ENCODE measurements around the gene ABCA3. TPM values are rescaled to one million over a fixed set of nuclear protein-coding genes. Genes with fewer than 3 reads are reported as not detected.

The ABCA3 gene
- total and polyA plus RNA-seq, 7 experiments from 2014 or later: 1.7 to 10.0 (median 7.4) TPM

DNA sequence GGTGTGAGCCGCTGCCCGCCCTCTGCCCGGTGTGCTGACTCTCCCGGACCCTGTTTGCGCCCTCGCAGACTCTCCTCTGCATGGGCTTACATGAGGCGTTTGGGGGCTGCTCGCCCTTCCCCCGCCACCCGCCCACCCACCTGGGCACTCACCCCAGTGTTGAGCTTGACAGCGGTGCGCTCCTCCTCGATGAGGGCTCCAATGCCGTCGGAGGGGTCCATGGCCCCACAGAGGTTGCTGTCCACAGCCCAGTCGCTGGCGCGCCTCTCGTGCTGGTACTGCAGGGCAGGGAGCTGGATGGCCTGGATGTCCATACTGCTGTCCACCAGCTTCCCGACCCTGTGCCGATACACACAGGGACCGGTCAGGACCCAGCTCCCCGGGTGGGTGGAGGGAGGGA, 51.2 kb downstream of the ABCA3 start:
- H3K27me3 Mint-ChIP-seq: no peaks in the 10 kb centered on the region
- H3K27ac ChIP-seq (ENCODE audit: low read depth, low read length): no peak overlapping the region
- no peaks in the 10 kb centered on the region for H3K4me1 ChIP-seq (ENCODE audit: control insufficient read depth in 2 of 2, insufficient read depth in 2 of 2, low read length in 2 of 2)
- ATAC-seq (no peak), DNase-seq (no peak)
- ChIA-PET CTCF (interaction anchor here (0.6 kb wide), 1 partner anchor 361 kb away, joined by 3 read pairs; no protein-coding TSS in a partner anchor), POLR2A (no interaction called here)
- H3K36me3 Mint-ChIP-seq: peaks cover 0 to 11% (median 0%) of the 10 kb centered on the region in 5 donors
- no peak overlapping the region for H3K4me3 Mint-ChIP-seq
- H3K9me3 Mint-ChIP-seq: no peaks in the 10 kb centered on the region
- no peaks in the 10 kb centered on the region for H3K27me3 ChIP-seq (ENCODE audit: control insufficient read depth in 2 of 2, insufficient read depth in 2 of 2, low read length in 2 of 2)
- H3K4me1 Mint-ChIP-seq: no peaks in the 10 kb centered on the region
- peaks cover 0 to 6% (median 0%) of the 10 kb centered on the region in 3 experiments for H3K36me3 ChIP-seq (ENCODE audit: control insufficient read depth in 2 of 3, insufficient read depth in 3 of 3, low read length in 3 of 3)
- H3K4me3 ChIP-seq (ENCODE audit: low read length): no peak overlapping the region
- H3K9me3 ChIP-seq (ENCODE audit: control insufficient read depth in 2 of 3, low read length in 3 of 3): no peaks in the 10 kb centered on the region
- H3K27ac Mint-ChIP-seq: no peak overlapping the region
- intact Hi-C loops (cut with micrococcal nuclease): no loop called here

- Histone ChIP-seq H3K4me1 (ENCODE audit: control insufficient read depth in 2 of 2, insufficient read depth in 2 of 2, low read length in 2 of 2) (no peaks in the 10 kb centered on the region), H3K4me3 (ENCODE audit: low read length) (no peak overlapping the region), H3K9me3 (ENCODE audit: control insufficient read depth in 2 of 3, low read length in 3 of 3) (no peaks in the 10 kb centered on the region), H3K36me3 (ENCODE audit: control insufficient read depth in 2 of 3, insufficient read depth in 3 of 3, low read length in 3 of 3) (peaks cover 0 to 7% (median 0%) of the 10 kb centered on the region in 3 experiments), H3K27ac (ENCODE audit: low read depth, low read length) (no peak overlapping the region), H3K27me3 (ENCODE audit: control insufficient read depth in 2 of 2, insufficient read depth in 2 of 2, low read length in 2 of 2) (no peaks in the 10 kb centered on the region)
- Mint-ChIP-seq H3K27ac (no peak overlapping the region), H3K27me3 (no peaks in the 10 kb centered on the region), H3K4me3 (no peak overlapping the region), H3K4me1 (peaks cover 0 to under 1% (median 0%) of the 10 kb centered on the region in 7 donors), H3K9me3 (no peaks in the 10 kb centered on the region), H3K36me3 (peaks cover 0 to 13% (median 1%) of the 10 kb centered on the region in 5 donors)
- ATAC-seq (no peak), DNase-seq (no peak)
- ChIA-PET CTCF (interaction anchor here (0.5 kb wide), 1 partner anchor 168 kb away, joined by 3 read pairs; no protein-coding TSS in a partner anchor), POLR2A (no interaction called here)
- intact Hi-C loops (cut with micrococcal nuclease): no loop called here
Observed at GRCh38 chr16:2288726-2289125, 51.8 kb downstream of the ABCA3 start.

GRCh38 chr16:2287916-2288547, 52.5 kb downstream of the ABCA3 start:
- Mint-ChIP-seq H3K9me3 (no peaks in the 10 kb centered on the region), H3K4me1 (peaks cover 0 to 4% (median 0%) of the 10 kb centered on the region in 7 donors), H3K4me3 (no peak overlapping the region), H3K36me3 (peaks cover 0 to 15% (median 4%) of the 10 kb centered on the region in 5 donors), H3K27ac (no peak overlapping the region), H3K27me3 (no peaks in the 10 kb centered on the region)
- no peak overlapping the region for H3K27ac ChIP-seq (ENCODE audit: low read depth, low read length)
- ChIA-PET POLR2A (no interaction called here), CTCF (no interaction called here)
- no peak for ATAC-seq
- no peak overlapping the region for H3K4me3 ChIP-seq (ENCODE audit: low read length)
- DNase-seq: no peak
- intact Hi-C loops (cut with micrococcal nuclease): no loop called here
- H3K4me1 ChIP-seq (ENCODE audit: control insufficient read depth in 2 of 2, insufficient read depth in 2 of 2, low read length in 2 of 2): no peaks in the 10 kb centered on the region
- no peaks in the 10 kb centered on the region for H3K27me3 ChIP-seq (ENCODE audit: control insufficient read depth in 2 of 2, insufficient read depth in 2 of 2, low read length in 2 of 2)
- no peaks in the 10 kb centered on the region for H3K9me3 ChIP-seq (ENCODE audit: control insufficient read depth in 2 of 3, low read length in 3 of 3)
- H3K36me3 ChIP-seq (ENCODE audit: control insufficient read depth in 2 of 3, insufficient read depth in 3 of 3, low read length in 3 of 3): peaks cover 0 to 7% (median 0%) of the 10 kb centered on the region in 3 experiments

DNA sequence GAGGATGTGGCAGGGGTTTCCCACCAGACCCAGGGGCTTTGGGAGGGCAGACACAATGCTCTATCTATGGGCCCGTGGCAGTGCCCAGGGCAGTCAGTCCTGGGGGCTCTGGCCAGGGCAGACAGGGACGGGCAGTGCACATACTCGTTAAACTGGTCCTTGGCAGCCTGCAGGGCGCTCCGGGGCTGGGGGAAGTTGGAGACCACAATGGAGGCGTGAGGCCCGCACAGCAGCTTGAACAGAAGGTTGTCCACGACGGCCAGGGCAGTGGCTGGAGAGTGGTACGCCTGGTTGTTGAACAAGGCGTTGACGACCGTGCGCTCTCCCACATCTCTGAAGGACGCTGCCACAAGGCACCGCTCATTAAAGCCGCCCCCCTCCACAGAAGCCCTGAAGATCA, 54.0 kb downstream of the ABCA3 start:
- no peak overlapping the region for H3K27ac Mint-ChIP-seq

GRCh38 chr16:2285731-2286191, 54.8 kb downstream of the ABCA3 start:
- CTCF ChIA-PET: no interaction called here
- POLR2A ChIA-PET: no interaction called here

More for the DNA sequence above, 54.0 kb downstream of the ABCA3 start:
- ChIA-PET CTCF (no interaction called here), POLR2A (no interaction called here)
- H3K4me1 ChIP-seq (ENCODE audit: control insufficient read depth in 2 of 2, insufficient read depth in 2 of 2, low read length in 2 of 2): no peaks in the 10 kb centered on the region
- Mint-ChIP-seq H3K9me3 (no peaks in the 10 kb centered on the region), H3K36me3 (peaks cover 0 to 15% (median 4%) of the 10 kb centered on the region in 5 donors), H3K27me3 (no peaks in the 10 kb centered on the region), H3K4me3 (no peak overlapping the region), H3K4me1 (peaks cover 0 to 4% (median 0%) of the 10 kb centered on the region in 7 donors)
- no peaks in the 10 kb centered on the region for H3K27me3 ChIP-seq (ENCODE audit: control insufficient read depth in 2 of 2, insufficient read depth in 2 of 2, low read length in 2 of 2)
- ATAC-seq: no peak
- H3K36me3 ChIP-seq (ENCODE audit: control insufficient read depth in 2 of 3, insufficient read depth in 3 of 3, low read length in 3 of 3): peaks cover 0 to 7% (median 0%) of the 10 kb centered on the region in 3 experiments
- no peak overlapping the region for H3K27ac ChIP-seq (ENCODE audit: low read depth, low read length)
- H3K9me3 ChIP-seq (ENCODE audit: control insufficient read depth in 2 of 3, low read length in 3 of 3): no peaks in the 10 kb centered on the region
- no peak overlapping the region for H3K4me3 ChIP-seq (ENCODE audit: low read length)
- intact Hi-C loops (cut with micrococcal nuclease): no loop called here
- no peak for DNase-seq

GRCh38 chr16:2284797-2285576, 55.5 kb downstream of the ABCA3 start:
- DNase-seq (no peak), ATAC-seq (no peak)
- no peaks in the 10 kb centered on the region for H3K4me1 ChIP-seq (ENCODE audit: control insufficient read depth in 2 of 2, insufficient read depth in 2 of 2, low read length in 2 of 2)
- no peak overlapping the region for H3K27ac ChIP-seq (ENCODE audit: low read depth, low read length)
- Mint-ChIP-seq H3K9me3 (no peaks in the 10 kb centered on the region), H3K4me1 (peaks cover 0 to 4% (median 0%) of the 10 kb centered on the region in 7 donors), H3K4me3 (no peak overlapping the region), H3K36me3 (peaks cover 0 to 9% (median 4%) of the 10 kb centered on the region in 5 donors), H3K27me3 (no peaks in the 10 kb centered on the region), H3K27ac (no peak overlapping the region)
- POLR2A ChIA-PET: no interaction called here
- H3K36me3 ChIP-seq (ENCODE audit: control insufficient read depth in 2 of 3, insufficient read depth in 3 of 3, low read length in 3 of 3): peaks cover 0 to 7% (median 0%) of the 10 kb centered on the region in 3 experiments
- H3K4me3 ChIP-seq (ENCODE audit: low read length): no peak overlapping the region
- intact Hi-C loops (cut with micrococcal nuclease): no loop called here
- CTCF ChIA-PET: no interaction called here
- H3K27me3 ChIP-seq (ENCODE audit: control insufficient read depth in 2 of 2, insufficient read depth in 2 of 2, low read length in 2 of 2): no peaks in the 10 kb centered on the region
- H3K9me3 ChIP-seq (ENCODE audit: control insufficient read depth in 2 of 3, low read length in 3 of 3): no peaks in the 10 kb centered on the region

More at GRCh38 chr16:2285731-2286191, 54.8 kb downstream of the ABCA3 start:
- H3K27me3 ChIP-seq (ENCODE audit: control insufficient read depth in 2 of 2, insufficient read depth in 2 of 2, low read length in 2 of 2): no peaks in the 10 kb centered on the region
- H3K27ac ChIP-seq (ENCODE audit: low read depth, low read length): no peak overlapping the region
- H3K4me1 ChIP-seq (ENCODE audit: control insufficient read depth in 2 of 2, insufficient read depth in 2 of 2, low read length in 2 of 2): no peaks in the 10 kb centered on the region
- no peak for DNase-seq
- peaks cover 0 to 7% (median 0%) of the 10 kb centered on the region in 3 experiments for H3K36me3 ChIP-seq (ENCODE audit: control insufficient read depth in 2 of 3, insufficient read depth in 3 of 3, low read length in 3 of 3)
- no peak overlapping the region for H3K4me3 Mint-ChIP-seq
- H3K27ac Mint-ChIP-seq: no peak overlapping the region
- H3K4me3 ChIP-seq (ENCODE audit: low read length): no peak overlapping the region
- H3K9me3 Mint-ChIP-seq: no peaks in the 10 kb centered on the region
- no peak for ATAC-seq
- peaks cover 0 to 11% (median 4%) of the 10 kb centered on the region in 5 donors for H3K36me3 Mint-ChIP-seq
- H3K27me3 Mint-ChIP-seq: no peaks in the 10 kb centered on the region
- H3K4me1 Mint-ChIP-seq: peaks cover 0 to 4% (median 0%) of the 10 kb centered on the region in 7 donors
- no peaks in the 10 kb centered on the region for H3K9me3 ChIP-seq (ENCODE audit: control insufficient read depth in 2 of 3, low read length in 3 of 3)
- intact Hi-C loops (cut with micrococcal nuclease): no loop called here

All from naive thymus-derived CD4-positive, alpha-beta T cell (primary cell).